Calu3 (cell line): ENCODE measurements around the gene TMEM138. TPM values are rescaled to one million over a fixed set of nuclear protein-coding genes. Genes with fewer than 3 reads are reported as not detected.

Experiments
- BruUV-seq: library from RNA; stranded (reverse); fragments of 400-500 nt; replicated peaks from 2 replicates; lab custom pipeline; 2021; lab: Mats Ljungman, UMichigan
- CTCF ChIA-PET: fragments of 300-600 bp; sonication (Branson Sonifier 250); formaldehyde crosslinking; loops from one replicate; lab custom pipeline; 2022; ENCODE audit warnings: antibody characterized with exemption; lab: Charles Lee
- DNase-seq: peaks from one replicate; pipeline ENCODE4 v3.0.0; 2022
- H3K27ac Mint-ChIP-seq: one replicate; pipeline ENCODE4 v1.8.0; 2022; ENCODE audit warnings: mixed read lengths; ENCODE audit not compliant: unreplicated experiment
- H3K27me3 Mint-ChIP-seq: one replicate; pipeline ENCODE4 v1.8.0; 2022; ENCODE audit warnings: mixed read lengths; ENCODE audit not compliant: unreplicated experiment
- H3K36me3 Mint-ChIP-seq: one replicate; pipeline ENCODE4 v1.8.0; 2022; ENCODE audit warnings: mild to moderate bottlenecking, moderate library complexity, mixed read lengths; ENCODE audit not compliant: insufficient read depth, unreplicated experiment
- H3K4me1 Mint-ChIP-seq: one replicate; pipeline ENCODE4 v1.8.0; 2022; ENCODE audit warnings: mild to moderate bottlenecking, low read depth, mixed read lengths; ENCODE audit not compliant: unreplicated experiment
- H3K4me3 Mint-ChIP-seq: one replicate; pipeline ENCODE4 v1.8.0; 2022; ENCODE audit warnings: mild to moderate bottlenecking, low read depth, moderate library complexity, mixed read lengths; ENCODE audit not compliant: unreplicated experiment
- H3K9me3 Mint-ChIP-seq: one replicate; pipeline ENCODE4 v1.8.0; 2022; ENCODE audit warnings: low read depth, mixed read lengths; ENCODE audit not compliant: unreplicated experiment
- CTCF ChIP-seq: fragments of 200-600 bp; IDR thresholded peaks from one replicate; pipeline ENCODE4 v1.8.0; 2022; ENCODE audit warnings: antibody characterized with exemption; ENCODE audit not compliant: unreplicated experiment
- intact Hi-C: fragments of 100-400 bp; cut with micrococcal nuclease; formaldehyde crosslinking; loops from one replicate; pipeline ENCODE4 v1.10.0; 2022; ENCODE audit not compliant: unreplicated experiment
- total RNA-seq: library from RNA; stranded (reverse); gene quantifications from 2 replicates; pipeline ENCODE4 v1.2.3, GENCODE V29; 2022

TMEM138 gene
- total RNA-seq, 1 experiment from 2014 or later = 51.6 TPM

- H3K36me3 Mint-ChIP-seq = peaks cover 5% of the 10 kb centered on the region
- no peaks in the 10 kb centered on the region for H3K27me3 Mint-ChIP-seq
- H3K9me3 Mint-ChIP-seq = no peaks in the 10 kb centered on the region
- BruUV-seq = no TSS peak
- no peak for DNase-seq
- CTCF ChIA-PET = interaction anchor here (1.3 kb wide), 1 partner anchor 10 kb away, joined by 3 read pairs; the partner anchor contains the start of genes CYB561A3 and TMEM138
- H3K4me1 Mint-ChIP-seq = no peaks in the 10 kb centered on the region
- no peak for TF ChIP-seq CTCF
- H3K27ac Mint-ChIP-seq = no peak overlapping the region
- no peak overlapping the region for H3K4me3 Mint-ChIP-seq
- intact Hi-C loops = no loop called here
Measured at GRCh38 chr11:61352038-61352437, 10.1 kb upstream of the TMEM138 start.

GRCh38 chr11:61353131-61354067 is 8.8 kb upstream of the TMEM138 start:
- CTCF ChIA-PET = interaction anchor here (1.0 to 1.3 kb wide), 2 partner anchors 9 kb away, joined by 3 read pairs; partner anchors contain the start of genes CYB561A3 and TMEM138
- DNase-seq = no peak
- no peak for TF ChIP-seq CTCF
- no TSS peak for BruUV-seq
- H3K4me3 Mint-ChIP-seq = no peak overlapping the region
- H3K36me3 Mint-ChIP-seq = peaks cover 5% of the 10 kb centered on the region
- no peaks in the 10 kb centered on the region for H3K4me1 Mint-ChIP-seq
- intact Hi-C loops = no loop called here
- H3K27ac Mint-ChIP-seq = no peak overlapping the region
- H3K9me3 Mint-ChIP-seq = no peaks in the 10 kb centered on the region
- H3K27me3 Mint-ChIP-seq = no peaks in the 10 kb centered on the region

GRCh38 chr11:61354208-61354607 is 8.0 kb upstream of the TMEM138 start:
- H3K27ac Mint-ChIP-seq = no peak overlapping the region
- no peak for DNase-seq
- CTCF ChIA-PET = interaction anchor here (1.0 kb wide), 1 partner anchor 8 kb away, joined by 3 read pairs; the partner anchor contains the start of genes CYB561A3 and TMEM138
- no peak for TF ChIP-seq CTCF
- no TSS peak for BruUV-seq
- no peaks in the 10 kb centered on the region for H3K4me1 Mint-ChIP-seq
- H3K27me3 Mint-ChIP-seq = no peaks in the 10 kb centered on the region
- no peak overlapping the region for H3K4me3 Mint-ChIP-seq
- H3K9me3 Mint-ChIP-seq = no peaks in the 10 kb centered on the region
- H3K36me3 Mint-ChIP-seq = peaks cover 5% of the 10 kb centered on the region
- intact Hi-C loops = no loop called here

- CTCF ChIA-PET = no interaction called here
- no peak for DNase-seq
- H3K36me3 Mint-ChIP-seq = peaks cover 16% of the 10 kb centered on the region
- no peak overlapping the region for H3K27ac Mint-ChIP-seq
- no peaks in the 10 kb centered on the region for H3K9me3 Mint-ChIP-seq
- H3K4me1 Mint-ChIP-seq = no peaks in the 10 kb centered on the region
- intact Hi-C loops = no loop called here
- TF ChIP-seq CTCF = no peak
- no peak overlapping the region for H3K4me3 Mint-ChIP-seq
- BruUV-seq = no TSS peak
- H3K27me3 Mint-ChIP-seq = no peaks in the 10 kb centered on the region
Measured at GRCh38 chr11:61356706-61357105, 5.5 kb upstream of the TMEM138 start.
